NCI-H748 treated with DMSO at 0.1 percent for 48 hours (cell line): ENCODE results near the gene SLC6A18.

ENCODE experiments used
- DNase-seq: peaks from one replicate; lab custom pipeline; 2025; lab: John Stamatoyannopoulos, UW

SLC6A18 gene

GRCh38 chr5:1202798-1203185 is 22.4 kb upstream of the SLC6A18 start:
- DNase-seq: no peak

DNA sequence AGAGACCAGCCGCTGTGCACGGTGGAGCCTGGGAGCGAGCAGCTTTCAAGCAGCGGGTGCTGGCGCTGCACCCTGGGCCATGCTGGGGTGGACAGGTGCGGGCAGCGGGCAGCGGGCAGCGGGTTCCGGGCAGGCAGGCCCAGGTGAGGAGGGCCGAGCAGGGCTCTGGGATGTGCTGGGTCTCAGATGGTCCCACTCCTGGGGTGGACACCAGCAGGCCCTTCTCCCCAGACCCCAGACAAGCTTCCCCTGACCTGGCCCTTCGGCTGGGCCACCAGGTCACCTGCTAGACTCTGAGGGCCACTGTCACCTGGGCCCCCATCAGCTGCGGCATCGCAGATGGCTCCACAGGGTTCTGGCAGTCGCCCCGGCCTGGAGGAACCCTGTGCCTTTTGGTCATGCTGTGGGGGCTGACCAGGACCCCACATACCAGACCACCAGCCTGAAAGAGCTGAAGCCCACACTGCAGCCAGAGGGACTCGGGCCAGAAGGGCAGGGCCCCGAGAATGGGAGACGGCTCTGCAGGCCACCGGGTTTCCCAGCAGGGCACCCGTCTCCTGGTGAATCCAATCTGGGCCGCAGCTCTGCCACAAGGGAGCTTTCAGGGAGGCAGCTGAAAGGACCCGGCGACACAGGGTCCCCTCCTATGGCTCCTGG is 21.7 kb upstream of the SLC6A18 start:
- no peak for DNase-seq

DNA sequence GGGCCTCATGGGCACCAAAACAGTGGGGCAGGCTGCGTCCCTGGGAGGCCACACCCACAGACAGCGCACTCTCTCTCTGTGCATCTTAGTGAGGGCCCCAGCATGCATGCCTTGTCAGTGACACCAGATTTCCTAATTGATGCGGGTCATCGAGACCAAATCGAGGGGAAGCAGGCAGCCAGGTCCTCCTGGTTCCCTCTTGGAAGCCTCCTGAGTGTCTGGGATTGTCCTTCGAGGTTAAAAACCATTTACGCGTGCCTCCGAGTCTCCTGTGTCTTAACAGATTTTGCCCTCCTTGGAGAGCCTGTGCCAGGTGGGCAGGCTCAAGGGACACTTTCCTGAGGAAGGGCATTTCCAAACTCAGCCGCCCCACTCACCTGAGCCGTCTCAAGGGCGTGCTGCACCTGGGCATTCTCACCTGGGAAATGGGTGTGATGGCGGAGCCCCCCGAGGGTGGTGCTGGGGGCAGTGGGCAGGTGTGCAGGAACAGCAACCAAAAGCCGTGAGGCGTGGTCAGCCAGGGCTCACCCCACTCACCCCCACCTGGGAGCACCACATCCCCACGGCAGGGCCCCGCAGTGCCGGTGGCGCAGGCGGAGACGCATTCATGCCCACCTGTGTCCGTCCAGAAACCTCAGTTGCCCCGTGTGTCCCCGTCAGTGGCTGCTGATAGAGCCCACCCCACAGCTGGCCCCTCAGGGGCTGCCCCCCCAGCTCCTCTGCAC is 21.1 kb upstream of the SLC6A18 start:
- DNase-seq: no peak

DNA sequence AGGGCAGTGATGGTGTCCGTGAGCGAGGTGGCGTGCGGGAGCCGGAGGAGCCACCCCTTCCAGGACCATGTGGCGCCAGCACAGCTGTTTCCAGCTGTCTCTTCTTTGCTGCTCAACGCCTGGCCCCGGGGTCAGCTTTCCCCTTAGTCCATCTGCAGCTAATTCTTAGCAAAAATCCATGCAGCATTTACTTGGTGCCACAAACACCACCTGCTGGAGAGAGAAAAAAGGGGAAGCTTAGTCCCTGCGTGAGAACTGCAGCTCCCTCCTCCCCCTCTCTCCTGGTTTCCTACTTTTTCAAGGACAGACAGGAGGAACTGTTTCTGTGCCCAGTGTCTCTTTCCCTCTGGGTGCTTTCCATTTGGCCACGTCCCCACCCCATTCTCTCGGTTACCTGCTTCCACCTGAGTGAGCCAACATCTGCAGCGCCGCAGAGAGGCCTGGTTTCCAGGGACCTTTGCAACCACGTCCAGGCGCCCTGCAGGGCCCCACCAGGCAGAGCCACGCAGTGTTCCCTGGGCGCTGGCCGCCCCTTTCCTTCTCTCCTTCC is 20.4 kb upstream of the SLC6A18 start:
- DNase-seq: no peak

- DNase-seq: no peak
Measured at GRCh38 chr5:1205255-1206180, 19.7 kb upstream of the SLC6A18 start.

DNA sequence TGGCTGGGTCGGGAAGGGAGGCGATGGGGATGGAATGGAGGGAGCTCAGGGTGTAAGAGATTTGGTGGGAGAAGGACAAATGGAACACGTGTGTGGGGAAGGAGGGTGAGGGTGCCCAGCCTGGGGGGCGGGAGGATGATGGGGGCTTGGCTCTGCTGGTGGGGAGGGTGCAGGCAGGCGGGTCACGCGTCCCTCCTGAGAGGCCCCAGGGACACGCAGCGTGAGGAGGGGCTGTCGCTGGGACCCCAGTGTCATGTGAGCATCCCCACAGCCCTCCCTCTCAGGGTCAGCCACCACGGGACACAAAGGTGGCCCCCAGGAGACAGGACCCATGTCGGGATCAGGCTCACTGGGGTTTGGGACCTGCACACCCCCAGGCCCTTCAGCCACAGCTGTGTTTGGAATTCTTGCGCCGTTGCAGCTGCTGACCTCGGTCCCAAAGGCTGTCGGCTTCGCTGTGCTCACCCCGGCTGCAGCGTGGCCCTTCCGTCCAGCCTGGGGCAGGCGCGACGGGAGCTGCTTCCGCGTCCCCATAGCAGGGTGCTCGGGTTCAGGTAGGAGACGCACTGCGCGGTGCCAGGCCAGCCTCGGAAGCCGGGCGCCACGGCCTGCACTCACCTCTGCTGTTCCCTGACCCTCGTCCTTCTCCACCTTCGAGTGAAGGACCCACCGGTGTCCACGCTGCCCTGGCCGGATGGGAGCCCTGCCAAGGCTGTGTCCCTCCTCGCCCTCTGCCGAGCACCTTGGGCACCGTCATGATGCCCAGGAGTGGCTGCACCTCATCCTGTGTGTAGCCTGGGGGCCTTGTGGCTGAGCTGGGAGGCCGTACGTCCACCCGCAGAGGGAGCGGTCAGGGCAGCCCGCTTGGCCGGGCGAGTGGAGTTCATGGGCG is 18.4 kb upstream of the SLC6A18 start:
- no peak for DNase-seq

GRCh38 chr5:1207555-1207954 is 17.6 kb upstream of the SLC6A18 start:
- DNase-seq: no peak

GRCh38 chr5:1208221-1208742 is 16.9 kb upstream of the SLC6A18 start:
- DNase-seq: no peak

DNA sequence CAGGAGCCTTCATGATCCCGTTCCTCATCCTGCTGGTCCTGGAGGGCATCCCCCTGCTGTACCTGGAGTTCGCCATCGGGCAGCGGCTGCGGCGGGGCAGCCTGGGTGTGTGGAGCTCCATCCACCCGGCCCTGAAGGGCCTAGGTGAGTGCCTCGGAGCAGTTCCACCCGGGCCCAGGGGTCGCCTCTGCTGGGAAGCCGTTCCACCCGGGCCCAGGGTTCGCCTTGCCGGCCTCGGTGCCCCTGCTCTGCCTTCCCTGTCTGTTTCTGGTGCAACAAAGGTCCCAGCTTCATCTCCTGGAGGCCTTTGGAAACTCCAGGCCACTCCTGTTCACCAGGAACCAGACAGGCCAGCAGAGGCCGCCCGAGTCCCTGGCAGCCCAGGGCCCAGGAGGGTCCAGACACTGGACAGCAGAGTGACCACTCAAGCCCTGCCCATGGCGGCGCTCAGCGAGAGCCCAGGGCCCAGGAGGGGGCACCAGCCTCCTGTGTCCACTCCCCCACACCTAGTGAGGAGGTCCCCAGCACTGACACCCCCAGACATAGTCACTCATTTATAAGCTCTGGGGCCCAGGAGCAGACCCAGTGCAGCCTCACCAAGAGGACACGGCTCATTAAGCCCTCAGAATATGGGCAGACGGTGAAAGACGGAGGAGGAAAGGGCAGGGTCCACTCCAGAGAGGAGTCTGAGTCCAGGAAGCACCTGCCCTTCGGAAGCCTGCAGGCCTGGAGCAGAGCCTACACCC is 16.3 kb upstream of the SLC6A18 start:
- DNase-seq: no peak

DNA sequence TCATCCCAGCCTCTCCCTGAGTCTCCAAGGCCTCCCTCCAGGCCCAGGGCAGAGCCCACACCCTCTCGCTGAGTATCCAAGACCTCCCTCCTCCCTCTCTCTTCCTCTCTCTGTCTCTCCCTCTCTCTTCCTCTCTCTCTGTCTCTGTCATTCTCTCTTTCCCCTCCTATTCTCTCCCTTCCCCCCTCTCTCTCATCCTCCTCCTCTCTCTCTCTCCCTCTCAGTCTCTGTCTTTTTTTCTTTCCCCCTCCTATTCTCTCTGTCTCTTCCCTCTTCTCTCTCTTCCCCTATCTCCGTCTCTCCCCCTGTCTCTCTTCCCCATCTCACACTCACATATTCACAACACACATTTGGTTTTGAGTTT is 15.7 kb upstream of the SLC6A18 start:
- DNase-seq: no peak

- no peak for DNase-seq
Measured at GRCh38 chr5:1209896-1210776, 15.0 kb upstream of the SLC6A18 start.

DNA sequence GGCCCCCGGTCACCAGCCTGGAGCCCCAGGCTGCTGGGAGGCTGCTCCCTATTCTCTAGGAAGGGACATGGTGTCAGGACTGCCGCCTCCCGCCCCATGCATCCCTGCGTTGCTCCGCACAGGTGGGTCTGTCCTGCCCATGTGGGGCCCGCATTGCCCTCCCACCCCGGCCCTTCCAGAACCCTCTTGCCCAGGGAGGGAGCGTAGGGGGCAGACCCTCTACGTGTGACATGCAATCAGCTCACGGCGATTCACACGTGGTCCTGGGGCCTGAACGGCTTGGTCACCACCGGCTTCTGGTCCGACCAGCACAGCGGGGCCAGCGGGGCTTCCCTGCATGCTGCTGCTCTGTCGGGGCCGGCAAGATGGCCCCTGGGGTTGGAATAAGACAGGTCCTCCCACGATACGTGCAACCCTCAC is 14.3 kb upstream of the SLC6A18 start:
- DNase-seq: no peak

GRCh38 chr5:1211701-1212100 is 13.5 kb upstream of the SLC6A18 start:
- no peak for DNase-seq

DNA sequence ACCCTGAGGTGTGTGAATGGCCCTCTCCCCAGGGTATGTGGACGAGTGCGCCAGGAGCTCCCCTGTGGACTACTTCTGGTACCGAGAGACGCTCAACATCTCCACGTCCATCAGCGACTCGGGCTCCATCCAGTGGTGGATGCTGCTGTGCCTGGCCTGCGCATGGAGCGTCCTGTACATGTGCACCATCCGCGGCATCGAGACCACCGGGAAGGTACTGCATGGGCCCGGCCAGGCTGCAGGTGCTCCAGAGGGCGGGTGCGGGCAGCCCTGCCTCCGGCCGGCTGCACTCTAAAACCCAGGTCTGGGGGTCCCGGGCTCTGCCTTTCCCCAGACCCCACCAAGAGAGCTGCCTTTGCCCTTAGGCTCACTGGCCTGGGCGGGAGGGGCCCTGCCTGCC is 12.9 kb upstream of the SLC6A18 start:
- DNase-seq: no peak

DNA sequence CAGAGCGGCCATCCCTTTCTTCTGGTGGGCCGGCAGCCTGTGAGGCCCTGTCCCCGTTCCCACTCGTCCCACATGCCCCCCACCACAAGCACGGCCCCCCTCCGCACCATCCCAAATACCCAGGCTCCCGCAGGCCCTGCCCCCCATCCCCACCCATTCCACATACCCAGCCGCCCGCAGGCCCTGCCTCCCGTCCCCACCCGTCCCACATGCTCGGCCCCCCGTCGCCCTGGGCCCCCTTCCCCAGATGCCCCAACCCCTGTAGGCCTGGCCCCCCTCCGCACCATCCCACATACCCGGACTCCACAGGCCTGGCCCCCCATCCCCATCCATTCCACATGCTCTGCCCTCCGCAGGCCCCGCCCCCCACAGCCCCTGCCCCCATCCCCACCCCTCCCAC is 12.3 kb upstream of the SLC6A18 start:
- DNase-seq: no peak

GRCh38 chr5:1213508-1214162 is 11.5 kb upstream of the SLC6A18 start:
- no peak for DNase-seq

DNA sequence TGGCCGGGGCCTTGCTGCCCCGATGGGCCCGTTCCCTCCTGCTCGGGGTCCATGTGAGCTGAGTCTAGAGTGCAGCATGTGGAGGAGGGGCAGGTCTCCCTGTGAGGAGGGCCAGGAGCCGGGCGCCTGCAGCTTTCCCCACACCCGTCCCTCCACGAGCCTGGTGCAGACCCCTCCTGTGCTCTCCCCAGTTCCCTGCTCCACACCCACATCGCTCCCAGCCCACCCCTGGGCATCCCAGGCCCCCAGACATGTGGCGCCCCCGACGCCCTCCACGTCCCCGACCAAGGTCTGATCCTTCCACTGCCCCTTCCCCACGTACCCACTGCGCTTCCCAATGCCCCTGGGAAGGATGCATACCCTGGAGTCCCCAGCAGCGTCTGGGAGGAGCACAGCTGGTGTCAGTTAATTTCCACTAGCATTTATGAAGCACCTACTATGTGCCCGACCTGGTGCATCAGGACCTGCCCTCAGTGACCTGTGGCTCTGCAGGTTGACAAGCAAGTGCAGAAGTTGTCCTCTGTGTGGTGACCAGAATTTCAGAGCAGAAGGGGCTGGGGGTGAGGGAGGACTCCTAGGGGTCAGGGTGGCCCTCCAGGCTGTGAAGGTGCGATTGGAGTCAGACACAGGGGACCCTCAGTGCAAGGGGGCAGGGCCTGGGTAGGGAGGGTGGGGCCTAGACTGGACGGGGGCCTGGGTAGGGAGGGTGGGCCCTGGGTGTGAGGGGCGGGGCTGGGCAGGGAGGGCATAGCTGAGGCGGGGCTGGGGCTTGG is 10.8 kb upstream of the SLC6A18 start:
- DNase-seq: no peak

DNA sequence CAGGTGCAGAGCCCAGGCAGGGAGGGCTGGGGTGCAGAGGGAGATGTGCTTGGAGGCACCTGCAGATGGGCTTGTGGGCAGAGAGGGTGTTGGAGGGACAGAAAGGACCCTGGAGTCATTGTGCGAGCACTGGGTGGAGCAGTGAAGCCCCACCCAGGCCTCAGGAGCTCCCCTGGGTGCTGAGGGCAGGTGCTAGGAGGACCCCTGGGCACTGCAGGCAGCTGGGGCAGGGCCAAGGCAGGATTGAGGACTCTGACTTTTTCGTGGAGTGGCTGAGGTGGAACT is 10.3 kb upstream of the SLC6A18 start:
- DNase-seq: no peak
